Stomach (tissue), 9 donors: Measurements from ENCODE around the gene CD247. TPM values are rescaled to one million over a fixed set of nuclear protein-coding genes. Genes with fewer than 3 reads are reported as not detected.

Experiments used
- DNase-seq, 2 donors: peaks; one replicate each; pipeline versions ENCODE4 v3.0.0 to v3.0.0-alpha.2; 2013 to 2019
- H3K27ac ChIP-seq, 5 donors: fragments of 200-600 bp in 4 of 5; sonication (generic) in 4 of 5; one replicate each; pipeline ENCODE4 v1.5.1; 2013 to 2019; ENCODE audit warnings: mild to moderate bottlenecking in 1 of 5, moderate library complexity in 1 of 5
- H3K27me3 ChIP-seq, 3 donors: fragments of 200-600 bp; sonication (generic); one replicate each; pipeline ENCODE4 v1.5.1; 2017 to 2019; ENCODE audit warnings: mixed run types in 1 of 3
- H3K36me3 ChIP-seq, 4 donors: fragments of 200-600 bp; sonication (generic); 1 replicate in 3 of 4; 2 replicates in 1 of 4; pipeline ENCODE4 v1.5.1; 2016 to 2019
- H3K4me1 ChIP-seq, 4 donors: fragments of 200-600 bp; sonication (generic); one replicate each; pipeline ENCODE4 v1.5.1; 2016 to 2019
- H3K4me3 ChIP-seq, 4 donors: fragments of 200-600 bp; sonication (generic) in 3 of 4; one replicate each; pipeline ENCODE4 v1.5.1; 2016 to 2019; ENCODE audit warnings: mild to moderate bottlenecking in 1 of 4
- H3K9me3 ChIP-seq, 4 donors: fragments of 200-600 bp; sonication (generic); one replicate each; pipeline ENCODE4 v1.5.1; 2016 to 2019
- EP300 ChIP-seq: sonication (generic); formaldehyde crosslinking; IDR thresholded peaks from one replicate; pipeline ENCODE4 v1.6.1; 2017; ENCODE audit warnings: antibody characterized with exemption
- POLR2A ChIP-seq, 4 donors: fragments of 450-650 bp; IDR thresholded peaks; one replicate each; pipeline ENCODE4 v1.6.1; 2016; ENCODE audit warnings: antibody characterized with exemption in 4 of 4, control low read depth in 2 of 4, mild to moderate bottlenecking in 1 of 4, moderate library complexity in 1 of 4
- POLR2AphosphoS5 ChIP-seq, 3 donors: sonication (generic); formaldehyde crosslinking; IDR thresholded peaks; one replicate each; pipeline ENCODE4 v1.6.1; 2016; ENCODE audit warnings: antibody characterized with exemption in 3 of 3
- WGBS, 5 donors: extraction: QIAGEN DNeasy Blood & Tissue Kit in 3 of 5; methylation state at CpG; one replicate each; pipeline versions ENCODE4 v1.1.5 to v1.1.7; 2013 to 2018; 5-methylcytosine and 5-hydroxymethylcytosine counted together
- intact Hi-C: fragments of 100-400 bp; cut with DNase I; formaldehyde crosslinking; loops from one replicate; pipeline ENCODE4 v1.15.1; 2023; ENCODE audit warnings: low total_unique reads
- polyA plus RNA-seq, 3 donors: library from polyadenylated mRNA; stranded (reverse); fragments of 200-250 nt; gene quantifications; one replicate each; pipeline ENCODE4 v1.2.3, GENCODE V29; 2013
- total RNA-seq, 5 donors: library from RNA; depleted of rRNA; stranded (reverse); fragments of >200 nt; gene quantifications; one replicate each; pipeline versions ENCODE4 v1.1.0 to v1.2.3, GENCODE V29; 2014 to 2016
- TF ChIP-seq, protein P1 (sequence below), 7 experiments: fragments of 450-650 bp in 4 of 7; fragments of 200-600 bp in 3 of 7; sonication (generic) in 3 of 7; IDR thresholded peaks; one replicate each; pipeline ENCODE4 v1.5.1; 2016 to 2019; ENCODE audit warnings: antibody characterized with exemption in 7 of 7, control low read depth in 2 of 7, mild to moderate bottlenecking in 1 of 7
- donor health status: healthy with polysubstance abuse.
- donor health status: Bipolar disorder and iron deficiency.
- donor health status: healthy.

The CD247 gene
- total and polyA plus RNA-seq, 8 donors = 0.68 to 6.7 (median 3.1) TPM; not detected in 3

DNA sequence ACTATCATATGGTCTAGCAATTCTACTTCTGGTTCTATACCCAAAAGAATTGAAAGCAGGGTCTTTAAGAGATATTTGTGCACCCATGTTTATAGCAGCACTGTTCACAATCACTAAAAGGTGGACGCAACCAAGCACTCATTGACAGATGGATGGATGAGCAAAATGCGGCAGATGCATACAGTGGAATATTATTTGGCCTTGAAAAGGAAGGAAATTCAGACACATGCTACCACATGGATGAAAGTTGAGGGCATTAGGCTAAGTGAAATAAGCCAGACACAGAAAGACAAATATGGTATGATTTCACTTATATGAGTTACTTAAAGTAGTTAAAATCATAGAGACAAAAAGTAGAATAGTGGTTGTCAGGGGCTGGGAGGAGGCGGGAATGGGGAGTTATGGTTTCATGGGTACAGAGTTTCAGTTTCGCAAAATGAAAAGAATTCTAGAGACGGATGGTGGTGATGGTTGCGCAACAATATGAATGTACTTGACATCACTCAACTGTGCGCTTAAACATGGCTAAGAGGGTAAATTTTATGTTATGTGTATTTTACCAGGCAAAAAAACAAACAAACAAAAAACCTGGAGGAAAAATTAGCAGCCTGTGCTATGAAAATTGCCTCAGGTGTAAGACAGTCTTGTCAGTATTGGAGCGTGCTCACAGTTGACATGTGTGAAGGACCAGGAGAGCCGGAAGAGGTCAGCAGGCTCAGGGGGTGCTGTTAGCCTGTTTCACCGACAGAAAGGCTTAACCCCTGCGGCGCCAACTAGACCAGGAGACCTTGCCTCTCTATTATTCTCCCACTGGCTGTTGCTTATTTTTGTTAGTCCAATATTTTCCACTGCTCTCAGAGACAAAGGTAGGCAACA is 26.5 kb downstream of the CD247 start:
- Histone ChIP-seq H3K4me3 (no peak overlapping the region), H3K27ac (no peak overlapping the region), H3K9me3 (no peaks in the 10 kb centered on the region), H3K4me1 (no peaks in the 10 kb centered on the region), H3K36me3 (no peaks in the 10 kb centered on the region), H3K27me3 (peaks cover 0 to 17% (median 6%) of the 10 kb centered on the region in 3 donors)
- intact Hi-C loops = no loop called here
- DNase-seq = no peak
- 61 to 64% (median 62%) methylated on average over 12 of the region's 12 CpGs for WGBS, 5 donors
- TF ChIP-seq EP300 (no peak), POLR2A (IDR thresholded peaks at IDR 0.05) (no peak)
- TF ChIP-seq, protein P1, sequence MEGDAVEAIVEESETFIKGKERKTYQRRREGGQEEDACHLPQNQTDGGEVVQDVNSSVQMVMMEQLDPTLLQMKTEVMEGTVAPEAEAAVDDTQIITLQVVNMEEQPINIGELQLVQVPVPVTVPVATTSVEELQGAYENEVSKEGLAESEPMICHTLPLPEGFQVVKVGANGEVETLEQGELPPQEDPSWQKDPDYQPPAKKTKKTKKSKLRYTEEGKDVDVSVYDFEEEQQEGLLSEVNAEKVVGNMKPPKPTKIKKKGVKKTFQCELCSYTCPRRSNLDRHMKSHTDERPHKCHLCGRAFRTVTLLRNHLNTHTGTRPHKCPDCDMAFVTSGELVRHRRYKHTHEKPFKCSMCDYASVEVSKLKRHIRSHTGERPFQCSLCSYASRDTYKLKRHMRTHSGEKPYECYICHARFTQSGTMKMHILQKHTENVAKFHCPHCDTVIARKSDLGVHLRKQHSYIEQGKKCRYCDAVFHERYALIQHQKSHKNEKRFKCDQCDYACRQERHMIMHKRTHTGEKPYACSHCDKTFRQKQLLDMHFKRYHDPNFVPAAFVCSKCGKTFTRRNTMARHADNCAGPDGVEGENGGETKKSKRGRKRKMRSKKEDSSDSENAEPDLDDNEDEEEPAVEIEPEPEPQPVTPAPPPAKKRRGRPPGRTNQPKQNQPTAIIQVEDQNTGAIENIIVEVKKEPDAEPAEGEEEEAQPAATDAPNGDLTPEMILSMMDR (IDR thresholded peaks at IDR 0.05) = no peak

DNA sequence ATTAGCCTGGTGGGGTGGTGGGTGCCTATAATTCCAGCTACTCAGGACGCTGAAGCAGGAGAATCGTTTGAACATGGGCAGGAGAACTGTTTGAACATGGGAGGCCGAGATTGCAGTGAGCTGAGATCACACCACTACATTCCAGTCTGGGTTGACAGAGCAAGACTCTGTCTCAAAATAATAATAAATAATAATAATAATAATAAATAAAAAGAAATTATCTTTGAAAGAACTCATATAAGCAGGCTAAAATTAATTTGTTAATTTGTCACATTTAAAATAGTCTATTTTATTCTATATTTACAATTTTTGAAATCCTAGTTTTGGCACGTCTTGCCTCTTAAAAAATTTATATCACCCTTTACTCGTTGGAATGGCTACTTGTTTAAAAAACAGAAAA is 27.6 kb downstream of the CD247 start:
- intact Hi-C loops = no loop called here
- H3K9me3 ChIP-seq = no peaks in the 10 kb centered on the region
- DNase-seq = no peak
- H3K4me1 ChIP-seq = peaks cover 0 to 6% (median 0%) of the 10 kb centered on the region in 4 donors
- peaks cover 0 to 17% (median 6%) of the 10 kb centered on the region in 3 donors for H3K27me3 ChIP-seq
- no peak for TF ChIP-seq EP300
- TF ChIP-seq, protein P1 (IDR thresholded peaks at IDR 0.05) = no peak
- TF ChIP-seq POLR2AphosphoS5 (IDR thresholded peaks at IDR 0.05) = no peak
- no peak for TF ChIP-seq POLR2A (IDR thresholded peaks at IDR 0.05)
- no peak overlapping the region for H3K4me3 ChIP-seq
- H3K36me3 ChIP-seq = no peaks in the 10 kb centered on the region
- no peak overlapping the region for H3K27ac ChIP-seq
- 77 to 81% (median 80%) methylated on average over 5 of the region's 5 CpGs for WGBS, 5 donors

DNA sequence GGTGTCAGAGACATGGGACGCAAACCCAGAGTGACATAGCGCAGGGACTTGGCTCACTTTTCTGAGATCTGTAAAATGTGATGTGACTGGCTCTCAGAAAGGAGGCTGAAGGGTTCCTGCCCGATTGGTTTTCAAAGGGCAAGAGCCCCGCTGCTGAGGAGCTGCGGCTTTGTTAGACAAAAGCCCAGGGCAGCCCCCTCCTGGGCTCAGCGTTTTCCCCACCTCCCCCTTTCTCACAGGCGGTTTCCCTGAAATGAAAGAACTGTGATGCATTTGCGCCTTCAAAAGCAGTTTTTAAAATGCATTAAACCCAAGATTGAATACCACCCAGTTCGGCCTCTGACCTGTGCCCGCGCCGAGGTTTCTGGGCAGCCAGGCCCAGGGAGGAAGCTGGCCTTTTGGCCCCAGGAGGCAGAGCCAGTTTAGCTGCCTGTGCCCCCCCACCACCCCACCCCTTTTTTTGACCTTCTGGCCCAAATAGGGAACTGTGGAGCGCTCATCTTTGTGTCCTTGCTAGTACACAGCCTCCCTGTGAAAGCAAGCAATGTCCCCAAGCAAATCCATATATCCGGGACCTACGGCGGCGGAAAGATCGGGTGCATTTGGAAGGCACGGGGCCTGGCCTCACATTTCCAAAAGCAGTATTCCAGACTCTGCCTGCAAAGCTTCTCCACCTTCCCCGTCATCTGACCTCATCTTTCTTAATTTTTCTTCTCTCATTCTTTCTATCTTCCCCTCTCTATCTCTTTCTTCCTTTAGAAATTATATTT is 28.6 kb downstream of the CD247 start:
- no peak overlapping the region for H3K4me3 ChIP-seq
- peaks cover 0 to 14% (median 0%) of the 10 kb centered on the region in 4 donors for H3K4me1 ChIP-seq
- 74 to 86% (median 81%) methylated on average over 20 of the region's 20 CpGs for WGBS, 5 donors
- no peaks in the 10 kb centered on the region for H3K9me3 ChIP-seq
- H3K27ac ChIP-seq = no peak overlapping the region
- intact Hi-C loops = no loop called here
- H3K36me3 ChIP-seq = no peaks in the 10 kb centered on the region
- TF ChIP-seq, protein P1 (IDR thresholded peaks at IDR 0.05) = no peak
- no peak for DNase-seq
- peaks cover 0 to 13% (median 6%) of the 10 kb centered on the region in 3 donors for H3K27me3 ChIP-seq

DNA sequence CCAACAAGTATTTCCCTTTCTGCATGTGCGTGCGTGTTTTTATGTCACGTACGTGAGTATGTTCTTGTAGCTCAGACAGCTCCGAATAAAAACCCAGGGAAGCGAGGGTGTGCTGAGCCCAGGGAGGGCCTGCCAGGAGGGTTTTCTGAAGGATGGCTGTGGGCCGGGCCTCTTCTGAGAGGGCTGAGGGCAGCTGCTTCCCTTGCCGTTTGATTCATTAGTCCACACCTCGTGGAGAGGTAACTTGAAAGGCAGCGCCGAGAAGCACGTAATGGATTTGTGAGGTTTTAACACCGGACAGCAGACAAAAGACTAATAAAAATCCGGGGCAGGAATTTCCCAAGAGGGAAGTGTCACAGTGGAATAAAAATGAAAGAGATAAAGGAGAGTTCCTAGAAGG is 29.5 kb downstream of the CD247 start:
- Histone ChIP-seq H3K27me3 (peaks cover 0 to 6% (median 2%) of the 10 kb centered on the region in 3 donors), H3K4me3 (no peak overlapping the region), H3K4me1 (peaks cover 0 to 14% (median 0%) of the 10 kb centered on the region in 4 donors), H3K9me3 (no peaks in the 10 kb centered on the region), H3K27ac (no peak overlapping the region), H3K36me3 (no peaks in the 10 kb centered on the region)
- no peak for TF ChIP-seq EP300
- TF ChIP-seq, protein P1 (IDR thresholded peaks at IDR 0.05) = no peak
- 49 to 73% (median 60%) methylated on average over 14 of the region's 14 CpGs for WGBS, 5 donors
- intact Hi-C loops = no loop called here
- DNase-seq = no peak
